HG02678 (cell line): ENCODE measurements around the gene TPGS2.

ENCODE experiments used
- ATAC-seq: cut with Tn5 transposase; IDR thresholded peaks from one replicate; pipeline ENCODE4 v1.9.1; 2021; ENCODE audit warnings: mild to moderate bottlenecking, moderate library complexity; ENCODE audit not compliant: unreplicated experiment

TPGS2 gene

DNA sequence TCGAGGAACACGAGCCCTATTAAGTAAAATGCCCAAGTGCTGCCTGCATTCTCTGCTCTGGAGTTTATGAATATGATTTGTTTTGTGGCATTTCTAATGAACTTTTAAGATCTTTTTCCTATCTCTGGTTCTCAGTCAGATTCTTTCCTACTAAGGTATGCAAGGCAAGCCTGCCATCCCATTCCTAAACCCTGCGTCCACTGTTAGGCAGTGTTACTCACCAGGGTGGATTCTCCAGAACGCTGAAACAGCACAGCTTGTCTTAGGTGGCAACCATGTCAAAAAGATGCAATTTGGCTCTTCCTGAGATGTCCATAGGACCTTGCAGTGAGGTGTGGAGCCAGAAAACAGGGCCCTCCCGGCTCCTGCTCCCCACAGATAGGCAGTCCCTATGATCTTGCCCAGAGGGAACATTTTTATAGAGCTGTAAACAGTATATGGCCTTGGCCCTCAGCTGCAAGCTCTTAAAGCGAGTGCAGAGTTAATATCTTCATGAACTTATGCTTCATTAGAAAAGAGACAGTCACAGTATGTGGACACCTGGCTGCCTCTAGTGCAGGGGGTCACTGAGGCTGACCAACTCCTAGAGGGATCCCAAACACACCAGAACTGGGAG, 84.4 kb downstream of the TPGS2 start:
- ATAC-seq, result no peak
